HFFc6 (cell line): ENCODE data around the gene APBA3. TPM values are rescaled to one million over a fixed set of nuclear protein-coding genes. Genes with fewer than 3 reads are reported as not detected.
A peak's percentile ranks its signal among the peaks of the same experiment; 100 is the strongest.

Experiments
- DNase-seq: peaks from one replicate; pipeline ENCODE4 v3.0.0-alpha.2; 2018
- H3K27ac Mint-ChIP-seq: 2 replicates; pipeline ENCODE4 v1.8.0; 2020; ENCODE audit warnings: mild to moderate bottlenecking, mixed read lengths
- H3K27me3 Mint-ChIP-seq: 2 replicates; pipeline ENCODE4 v1.8.0; 2021; ENCODE audit warnings: mild to moderate bottlenecking, moderate library complexity, mixed read lengths; ENCODE audit not compliant: insufficient read depth
- H3K36me3 Mint-ChIP-seq: 2 replicates; pipeline ENCODE4 v1.8.0; 2021; ENCODE audit warnings: low read depth, mixed read lengths
- H3K4me1 Mint-ChIP-seq: 2 replicates; pipeline ENCODE4 v1.8.0; 2020; ENCODE audit warnings: low read depth, mixed read lengths
- H3K4me3 Mint-ChIP-seq: 2 replicates; pipeline ENCODE4 v1.8.0; 2020; ENCODE audit warnings: mild to moderate bottlenecking, moderate library complexity, mixed read lengths
- H3K9me3 Mint-ChIP-seq: 2 replicates; pipeline ENCODE4 v1.8.0; 2020; ENCODE audit warnings: mild to moderate bottlenecking, mixed read lengths
- total RNA-seq, 6 experiments: library from RNA; stranded (reverse); fragmentation: NEBNext Ultra II Directional; extraction: Animal tissue kit (Norgen Biotek cat#: 25700); gene quantifications; 2 replicates in 1 of 6; 3 replicates in 5 of 6; pipeline ENCODE4 v1.2.3, GENCODE V29; 2021
- TF ChIP-seq, protein P1 (sequence below): fragments of 200-600 bp; sonication (generic); IDR thresholded peaks from 2 replicates; pipeline ENCODE4 v1.5.0; 2021; ENCODE audit warnings: antibody characterized with exemption, mild to moderate bottlenecking

APBA3 gene
- total RNA-seq, 6 experiments from 2014 or later = 9.1 to 13.8 (median 10.4) TPM

- Mint-ChIP-seq H3K27me3 (peaks cover 18% of the 10 kb centered on the region; the same call in 1 of the 2 replicates), H3K4me1 (peaks cover 8% of the 10 kb centered on the region; the same call in 1 of the 2 replicates), H3K4me3 (no peak overlapping the region), H3K27ac (no peak overlapping the region), H3K9me3 (no peaks in the 10 kb centered on the region), H3K36me3 (no peaks in the 10 kb centered on the region)
- DNase-seq = no peak
- TF ChIP-seq, protein P1, sequence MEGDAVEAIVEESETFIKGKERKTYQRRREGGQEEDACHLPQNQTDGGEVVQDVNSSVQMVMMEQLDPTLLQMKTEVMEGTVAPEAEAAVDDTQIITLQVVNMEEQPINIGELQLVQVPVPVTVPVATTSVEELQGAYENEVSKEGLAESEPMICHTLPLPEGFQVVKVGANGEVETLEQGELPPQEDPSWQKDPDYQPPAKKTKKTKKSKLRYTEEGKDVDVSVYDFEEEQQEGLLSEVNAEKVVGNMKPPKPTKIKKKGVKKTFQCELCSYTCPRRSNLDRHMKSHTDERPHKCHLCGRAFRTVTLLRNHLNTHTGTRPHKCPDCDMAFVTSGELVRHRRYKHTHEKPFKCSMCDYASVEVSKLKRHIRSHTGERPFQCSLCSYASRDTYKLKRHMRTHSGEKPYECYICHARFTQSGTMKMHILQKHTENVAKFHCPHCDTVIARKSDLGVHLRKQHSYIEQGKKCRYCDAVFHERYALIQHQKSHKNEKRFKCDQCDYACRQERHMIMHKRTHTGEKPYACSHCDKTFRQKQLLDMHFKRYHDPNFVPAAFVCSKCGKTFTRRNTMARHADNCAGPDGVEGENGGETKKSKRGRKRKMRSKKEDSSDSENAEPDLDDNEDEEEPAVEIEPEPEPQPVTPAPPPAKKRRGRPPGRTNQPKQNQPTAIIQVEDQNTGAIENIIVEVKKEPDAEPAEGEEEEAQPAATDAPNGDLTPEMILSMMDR = no peak
Measured at GRCh38 chr19:3722443-3723109, 38.9 kb downstream of the APBA3 start.

GRCh38 chr19:3721887-3722442 lies 39.5 kb downstream of the APBA3 start:
- Mint-ChIP-seq H3K9me3 (no peaks in the 10 kb centered on the region), H3K27me3 (peaks cover 18% of the 10 kb centered on the region; the same call in 1 of the 2 replicates), H3K36me3 (no peaks in the 10 kb centered on the region), H3K27ac (no peak overlapping the region), H3K4me3 (no peak overlapping the region), H3K4me1 (peaks cover 8% of the 10 kb centered on the region; the same call in 1 of the 2 replicates)
- TF ChIP-seq, protein P1 = no peak
- DNase-seq = no peak

GRCh38 chr19:3721131-3721886 lies 40.2 kb downstream of the APBA3 start:
- H3K36me3 Mint-ChIP-seq = no peaks in the 10 kb centered on the region
- no peak overlapping the region for H3K4me3 Mint-ChIP-seq
- TF ChIP-seq, protein P1 = no peak
- no peaks in the 10 kb centered on the region for H3K9me3 Mint-ChIP-seq
- peaks cover 8% of the 10 kb centered on the region; the same call in 1 of the 2 replicates for H3K4me1 Mint-ChIP-seq
- H3K27me3 Mint-ChIP-seq = peaks cover 18% of the 10 kb centered on the region; the same call in 1 of the 2 replicates
- peak; percentile 58 for DNase-seq
- no peak overlapping the region for H3K27ac Mint-ChIP-seq

DNA sequence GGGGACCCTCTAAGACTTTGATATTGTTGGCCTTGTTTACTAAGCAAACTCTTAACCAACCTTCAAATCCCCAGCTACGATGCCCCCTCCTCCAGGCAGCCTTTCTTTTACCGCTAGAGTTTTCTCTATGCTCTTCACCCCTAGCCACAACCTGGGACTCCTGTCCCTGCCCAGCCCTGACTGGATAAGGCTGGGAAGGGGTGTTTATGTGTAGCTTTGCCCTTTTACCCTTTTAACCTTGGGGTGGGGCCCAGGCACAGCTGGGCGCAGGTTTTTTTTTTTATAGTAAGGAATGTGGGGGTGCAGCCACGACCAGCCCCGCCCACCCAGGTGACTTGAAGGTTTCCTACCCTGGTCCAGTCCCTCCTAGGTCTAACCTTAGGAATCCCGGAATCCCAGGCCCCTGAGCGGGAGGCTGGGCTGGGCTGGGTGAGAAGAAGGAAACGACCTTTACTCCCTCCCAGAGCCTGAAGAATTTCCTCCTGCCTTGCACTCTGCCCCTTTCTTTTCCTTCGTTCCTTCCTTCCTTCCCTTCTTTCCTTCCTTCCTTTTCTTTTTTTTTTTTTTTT lies 41.1 kb downstream of the APBA3 start:
- H3K27ac Mint-ChIP-seq = no peak overlapping the region
- H3K36me3 Mint-ChIP-seq = no peaks in the 10 kb centered on the region
- no peaks in the 10 kb centered on the region for H3K9me3 Mint-ChIP-seq
- TF ChIP-seq, protein P1 = no peak
- no peak overlapping the region for H3K4me3 Mint-ChIP-seq
- peaks cover 8% of the 10 kb centered on the region; the same call in 1 of the 2 replicates for H3K4me1 Mint-ChIP-seq
- DNase-seq = no peak
- H3K27me3 Mint-ChIP-seq = peaks cover 17% of the 10 kb centered on the region; the same call in 1 of the 2 replicates

DNA sequence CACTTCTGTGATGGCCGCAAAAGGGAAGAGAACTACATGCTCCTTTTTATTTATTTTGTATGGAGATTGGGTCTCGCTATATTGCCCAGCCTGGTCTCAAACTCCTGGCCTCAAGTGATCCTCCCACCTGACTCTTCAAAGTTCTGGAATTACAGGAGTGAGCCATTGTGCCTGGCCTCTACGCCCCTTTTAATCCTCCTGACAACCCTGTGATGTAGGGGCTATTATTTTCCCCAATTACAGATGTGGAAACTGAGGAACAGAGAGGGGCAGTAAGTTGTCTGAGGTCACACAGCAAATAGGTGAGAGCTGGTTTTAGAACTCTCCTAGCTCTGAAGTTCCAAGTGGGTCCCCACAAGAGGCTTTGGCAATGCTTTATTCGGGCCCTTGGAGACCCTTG lies 41.6 kb downstream of the APBA3 start:
- H3K9me3 Mint-ChIP-seq = no peaks in the 10 kb centered on the region
- no peak overlapping the region for H3K27ac Mint-ChIP-seq
- TF ChIP-seq, protein P1 = no peak
- no peak overlapping the region for H3K4me3 Mint-ChIP-seq
- peaks cover 14% of the 10 kb centered on the region; the same call in 1 of the 2 replicates for H3K27me3 Mint-ChIP-seq
- DNase-seq = no peak
- H3K4me1 Mint-ChIP-seq = peaks cover 8% of the 10 kb centered on the region; the same call in 1 of the 2 replicates
- H3K36me3 Mint-ChIP-seq = no peaks in the 10 kb centered on the region
